HFFc6 (cell line): ENCODE results near the gene CDH11. TPM values are rescaled to one million over a fixed set of nuclear protein-coding genes. Genes with fewer than 3 reads are reported as not detected.

Experiments used
- DNase-seq: peaks from one replicate; pipeline ENCODE4 v3.0.0-alpha.2; 2018
- H3K27ac Mint-ChIP-seq: 2 replicates; pipeline ENCODE4 v1.8.0; 2020; ENCODE audit warnings: mild to moderate bottlenecking, mixed read lengths
- H3K27me3 Mint-ChIP-seq: 2 replicates; pipeline ENCODE4 v1.8.0; 2021; ENCODE audit warnings: mild to moderate bottlenecking, moderate library complexity, mixed read lengths; ENCODE audit not compliant: insufficient read depth
- H3K36me3 Mint-ChIP-seq: 2 replicates; pipeline ENCODE4 v1.8.0; 2021; ENCODE audit warnings: low read depth, mixed read lengths
- H3K4me1 Mint-ChIP-seq: 2 replicates; pipeline ENCODE4 v1.8.0; 2020; ENCODE audit warnings: low read depth, mixed read lengths
- H3K4me3 Mint-ChIP-seq: 2 replicates; pipeline ENCODE4 v1.8.0; 2020; ENCODE audit warnings: mild to moderate bottlenecking, moderate library complexity, mixed read lengths
- H3K9me3 Mint-ChIP-seq: 2 replicates; pipeline ENCODE4 v1.8.0; 2020; ENCODE audit warnings: mild to moderate bottlenecking, mixed read lengths
- total RNA-seq, 6 experiments: library from RNA; stranded (reverse); fragmentation: NEBNext Ultra II Directional; extraction: Animal tissue kit (Norgen Biotek cat#: 25700); gene quantifications; 2 replicates in 1 of 6; 3 replicates in 5 of 6; pipeline ENCODE4 v1.2.3, GENCODE V29; 2021
- TF ChIP-seq, protein P1 (sequence below): fragments of 200-600 bp; sonication (generic); IDR thresholded peaks from 2 replicates; pipeline ENCODE4 v1.5.0; 2021; ENCODE audit warnings: antibody characterized with exemption, mild to moderate bottlenecking

Gene CDH11
- total RNA-seq, 6 experiments from 2014 or later = 507 to 539 (median 527) TPM

DNA sequence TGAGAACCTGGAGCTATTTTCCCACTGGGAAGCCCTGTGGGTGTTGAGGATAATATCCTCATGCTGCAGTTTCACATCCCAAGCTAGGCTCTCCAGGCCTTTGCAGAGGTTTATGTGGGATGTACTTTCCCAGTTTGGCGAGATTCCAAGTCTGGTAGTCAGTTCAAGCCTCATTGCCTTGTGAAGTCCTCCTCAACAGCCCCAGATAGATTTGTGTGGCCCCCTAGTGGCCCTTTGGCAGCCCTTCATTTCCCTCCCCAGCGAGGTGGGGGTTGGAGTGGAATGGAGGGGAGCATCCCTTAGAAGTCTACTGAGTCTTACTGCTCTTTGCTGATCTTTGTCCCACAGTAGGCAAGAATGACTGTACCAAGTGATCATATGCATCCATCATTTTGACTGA lies 137.9 kb downstream of the CDH11 start:
- Mint-ChIP-seq H3K9me3 (no peaks in the 10 kb centered on the region), H3K4me1 (peaks cover 34% of the 10 kb centered on the region), H3K4me3 (no peak overlapping the region; the same call in 1 of the 2 replicates), H3K27me3 (peaks cover 3% of the 10 kb centered on the region), H3K27ac (peak overlapping the region; percentile 78), H3K36me3 (peaks cover 72% of the 10 kb centered on the region)
- DNase-seq = peak; percentile 67
- TF ChIP-seq, protein P1, sequence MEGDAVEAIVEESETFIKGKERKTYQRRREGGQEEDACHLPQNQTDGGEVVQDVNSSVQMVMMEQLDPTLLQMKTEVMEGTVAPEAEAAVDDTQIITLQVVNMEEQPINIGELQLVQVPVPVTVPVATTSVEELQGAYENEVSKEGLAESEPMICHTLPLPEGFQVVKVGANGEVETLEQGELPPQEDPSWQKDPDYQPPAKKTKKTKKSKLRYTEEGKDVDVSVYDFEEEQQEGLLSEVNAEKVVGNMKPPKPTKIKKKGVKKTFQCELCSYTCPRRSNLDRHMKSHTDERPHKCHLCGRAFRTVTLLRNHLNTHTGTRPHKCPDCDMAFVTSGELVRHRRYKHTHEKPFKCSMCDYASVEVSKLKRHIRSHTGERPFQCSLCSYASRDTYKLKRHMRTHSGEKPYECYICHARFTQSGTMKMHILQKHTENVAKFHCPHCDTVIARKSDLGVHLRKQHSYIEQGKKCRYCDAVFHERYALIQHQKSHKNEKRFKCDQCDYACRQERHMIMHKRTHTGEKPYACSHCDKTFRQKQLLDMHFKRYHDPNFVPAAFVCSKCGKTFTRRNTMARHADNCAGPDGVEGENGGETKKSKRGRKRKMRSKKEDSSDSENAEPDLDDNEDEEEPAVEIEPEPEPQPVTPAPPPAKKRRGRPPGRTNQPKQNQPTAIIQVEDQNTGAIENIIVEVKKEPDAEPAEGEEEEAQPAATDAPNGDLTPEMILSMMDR = peak; percentile 89

DNA sequence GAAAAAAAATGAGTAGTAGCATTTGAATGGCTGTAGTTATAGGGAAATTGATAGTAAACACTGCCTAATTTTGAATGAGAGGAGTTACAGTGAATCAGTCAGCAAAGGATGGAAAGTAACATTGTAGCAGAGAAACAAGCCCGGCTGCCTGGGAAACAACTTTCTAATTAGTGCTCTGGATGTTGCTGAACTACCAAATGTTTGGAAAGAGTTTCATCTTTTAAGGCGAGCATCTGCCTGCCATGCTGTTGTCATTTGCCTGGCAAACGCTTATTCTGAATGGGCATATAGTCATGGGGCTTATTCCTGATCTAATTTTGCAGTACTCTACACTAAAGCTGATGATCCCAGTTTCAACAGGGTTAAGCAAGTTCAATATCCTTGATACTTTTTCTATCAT lies 138.6 kb downstream of the CDH11 start:
- peaks cover 73% of the 10 kb centered on the region for H3K36me3 Mint-ChIP-seq
- H3K4me1 Mint-ChIP-seq = peaks cover 41% of the 10 kb centered on the region
- peaks cover 3% of the 10 kb centered on the region for H3K27me3 Mint-ChIP-seq
- DNase-seq = no peak
- TF ChIP-seq, protein P1 = no peak
- no peaks in the 10 kb centered on the region for H3K9me3 Mint-ChIP-seq
- H3K4me3 Mint-ChIP-seq = no peak overlapping the region
- peak overlapping the region; percentile 78 for H3K27ac Mint-ChIP-seq

DNA sequence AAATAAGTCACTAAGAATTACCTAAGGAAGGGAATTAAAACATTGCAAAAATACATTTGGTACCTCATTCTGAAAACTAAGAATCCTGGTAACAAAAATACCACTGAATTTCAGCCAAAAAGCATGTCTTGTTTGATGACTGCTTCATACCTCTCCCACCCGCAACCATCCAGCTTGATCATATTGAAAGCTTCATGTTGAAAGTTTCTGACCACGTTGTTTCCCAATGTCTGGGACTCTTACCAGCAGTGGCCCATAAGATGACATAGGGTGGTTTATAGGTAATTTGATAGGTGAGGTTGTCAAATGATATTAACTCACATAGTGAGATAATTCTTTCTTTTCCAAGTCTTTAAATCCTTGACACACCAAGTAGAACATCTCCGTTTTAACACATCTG lies 139.3 kb downstream of the CDH11 start:
- Mint-ChIP-seq H3K36me3 (peaks cover 73% of the 10 kb centered on the region), H3K4me3 (no peak overlapping the region), H3K9me3 (no peaks in the 10 kb centered on the region), H3K27me3 (peaks cover 3% of the 10 kb centered on the region), H3K27ac (no peak overlapping the region; the same call in 1 of the 2 replicates), H3K4me1 (peaks cover 48% of the 10 kb centered on the region)
- TF ChIP-seq, protein P1 = no peak
- no peak for DNase-seq

DNA sequence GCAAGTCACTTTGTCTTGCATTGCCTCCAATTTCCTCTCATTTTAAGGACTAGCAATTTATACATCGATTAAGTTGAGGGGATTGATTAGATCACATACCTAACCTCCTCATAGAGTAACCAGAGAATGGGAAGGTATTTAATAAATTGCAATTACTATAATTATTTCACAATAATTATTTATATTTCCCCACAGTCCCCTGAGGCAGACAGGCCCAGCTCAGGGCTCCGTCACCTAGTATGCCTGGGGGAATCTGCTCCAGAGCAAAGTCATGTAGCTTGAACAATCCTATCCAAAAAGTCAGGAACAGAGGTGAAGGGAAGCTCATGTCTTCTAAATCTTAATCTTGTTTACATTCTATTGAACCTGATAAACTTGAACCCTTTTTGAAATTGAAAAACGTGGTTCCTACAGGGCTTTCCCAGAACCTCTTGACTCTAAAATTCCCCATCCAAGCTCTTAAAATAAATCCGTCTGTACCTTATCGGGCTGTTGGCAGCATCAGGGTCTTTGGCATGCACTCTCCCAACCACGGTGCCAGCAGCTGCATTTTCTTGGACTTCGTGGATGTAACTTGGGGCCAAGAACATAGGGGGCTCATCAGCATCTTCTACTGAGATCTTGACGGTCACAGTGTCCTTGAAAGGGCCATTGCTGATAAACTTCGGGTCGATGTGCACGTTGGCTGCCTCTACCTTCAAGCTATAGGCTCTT lies 140.1 kb downstream of the CDH11 start:
- Mint-ChIP-seq H3K27ac (peak overlapping the region; percentile 45; the same call in 1 of the 2 replicates), H3K4me1 (peaks cover 56% of the 10 kb centered on the region), H3K27me3 (peaks cover 5% of the 10 kb centered on the region), H3K4me3 (no peak overlapping the region; the same call in 1 of the 2 replicates), H3K9me3 (no peaks in the 10 kb centered on the region), H3K36me3 (peaks cover 70% of the 10 kb centered on the region)
- no peak for DNase-seq
- TF ChIP-seq, protein P1 = no peak

DNA sequence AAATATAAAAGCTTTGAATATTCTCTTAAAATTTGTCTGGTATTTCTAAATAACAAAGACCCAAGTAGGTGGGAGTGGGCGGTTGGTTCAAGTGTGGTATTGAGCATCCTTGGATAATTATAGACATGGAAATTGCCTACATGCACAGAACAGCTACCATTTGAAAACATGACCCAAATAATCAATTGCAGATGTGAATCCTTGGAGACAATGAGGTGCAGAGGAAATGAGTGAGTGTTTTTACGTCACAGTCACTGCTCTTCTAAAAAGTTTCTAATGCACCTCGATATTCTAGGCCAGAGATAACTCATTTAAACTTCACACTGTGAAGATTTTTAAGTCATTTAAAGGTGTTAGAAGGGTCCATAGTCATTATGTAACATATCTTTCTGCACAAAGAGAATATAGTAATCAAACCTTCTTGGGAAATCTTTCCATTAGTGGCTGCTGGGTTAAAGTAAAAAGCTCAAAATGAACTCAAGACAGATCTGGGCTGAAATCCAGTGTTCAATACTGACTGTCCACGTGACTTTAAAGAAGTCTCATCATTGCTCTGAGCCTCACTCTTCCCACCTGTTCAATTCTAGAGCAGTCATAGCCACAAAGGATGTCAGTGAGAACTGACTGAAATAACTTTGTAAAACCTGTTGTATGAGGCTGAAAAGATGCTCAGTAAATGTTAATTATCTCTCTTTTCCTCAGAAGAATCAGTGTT lies 144.5 kb downstream of the CDH11 start:
- DNase-seq = peak; percentile 13
- no peaks in the 10 kb centered on the region for H3K9me3 Mint-ChIP-seq
- H3K27ac Mint-ChIP-seq = peak overlapping the region; percentile 56
- H3K36me3 Mint-ChIP-seq = peaks cover 62% of the 10 kb centered on the region
- peaks cover 54% of the 10 kb centered on the region for H3K4me1 Mint-ChIP-seq
- peak overlapping the region; percentile 5; the same call in 1 of the 2 replicates for H3K4me3 Mint-ChIP-seq
- H3K27me3 Mint-ChIP-seq = peaks cover 5% of the 10 kb centered on the region
- TF ChIP-seq, protein P1 = no peak
